ENCODE measurements around the gene BMPER.
A peak's percentile ranks its signal among the peaks of the same experiment; 100 is the strongest.

The BMPER gene

DNA sequence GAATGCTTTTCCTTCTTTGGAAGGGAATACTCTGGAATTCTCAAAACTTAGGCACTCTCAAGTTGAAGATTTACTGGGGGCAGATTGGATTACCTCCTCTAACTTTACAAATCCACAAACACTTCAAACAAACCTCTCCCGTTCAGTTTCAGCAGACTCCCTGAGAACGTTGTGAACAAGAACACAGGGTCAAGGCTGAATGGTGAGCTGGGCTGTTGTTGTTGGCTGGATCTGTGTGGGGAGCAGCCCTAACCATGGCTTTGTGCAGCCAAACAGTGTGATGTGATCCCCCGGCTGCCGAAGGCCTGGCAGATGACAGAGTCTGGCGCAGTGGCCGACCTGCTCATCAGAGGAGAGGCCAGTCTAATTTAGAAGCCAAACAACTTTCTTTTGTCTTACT is 93.1 kb downstream of the BMPER start:
- in situ Hi-C loops (cut with HindIII; ENCODE audit: low sequenced_read_pairs) = no loop called here

DNA sequence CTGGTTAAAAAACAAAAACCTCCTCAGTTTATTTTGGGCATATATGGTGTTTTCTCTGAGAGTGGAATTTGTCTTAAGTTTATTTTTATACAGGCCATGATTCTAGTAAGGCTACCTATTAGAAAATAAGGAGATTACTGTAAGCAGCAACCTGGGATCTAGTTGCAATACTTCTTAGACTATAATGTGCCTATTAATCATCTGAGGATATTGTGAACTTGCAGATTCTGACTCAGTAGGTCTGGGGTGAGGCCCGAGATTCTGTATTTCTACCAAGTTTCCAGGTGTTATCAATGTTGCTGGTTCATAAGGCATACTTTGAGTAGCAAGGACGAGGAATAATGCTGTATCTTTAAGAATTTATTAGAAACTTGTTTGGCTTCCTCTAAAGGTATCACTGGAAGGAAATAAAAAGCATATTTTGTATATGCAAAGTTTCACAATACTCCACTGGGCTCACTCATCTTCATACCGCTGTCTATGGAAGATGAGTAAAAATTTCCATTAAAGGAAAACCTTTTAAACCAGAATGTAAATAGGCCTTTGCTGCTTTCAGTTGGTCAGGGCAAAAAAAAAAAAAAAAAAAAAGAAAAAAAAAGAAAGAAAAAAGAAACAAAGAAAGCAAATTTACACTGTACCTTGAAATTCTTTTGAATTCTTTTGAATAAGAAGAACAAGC is 105.8 kb downstream of the BMPER start:
- no peak overlapping the region for H3K4me3 ChIP-seq (ENCODE audit: low read depth, low read length)
- TF ChIP-seq, protein P1, sequence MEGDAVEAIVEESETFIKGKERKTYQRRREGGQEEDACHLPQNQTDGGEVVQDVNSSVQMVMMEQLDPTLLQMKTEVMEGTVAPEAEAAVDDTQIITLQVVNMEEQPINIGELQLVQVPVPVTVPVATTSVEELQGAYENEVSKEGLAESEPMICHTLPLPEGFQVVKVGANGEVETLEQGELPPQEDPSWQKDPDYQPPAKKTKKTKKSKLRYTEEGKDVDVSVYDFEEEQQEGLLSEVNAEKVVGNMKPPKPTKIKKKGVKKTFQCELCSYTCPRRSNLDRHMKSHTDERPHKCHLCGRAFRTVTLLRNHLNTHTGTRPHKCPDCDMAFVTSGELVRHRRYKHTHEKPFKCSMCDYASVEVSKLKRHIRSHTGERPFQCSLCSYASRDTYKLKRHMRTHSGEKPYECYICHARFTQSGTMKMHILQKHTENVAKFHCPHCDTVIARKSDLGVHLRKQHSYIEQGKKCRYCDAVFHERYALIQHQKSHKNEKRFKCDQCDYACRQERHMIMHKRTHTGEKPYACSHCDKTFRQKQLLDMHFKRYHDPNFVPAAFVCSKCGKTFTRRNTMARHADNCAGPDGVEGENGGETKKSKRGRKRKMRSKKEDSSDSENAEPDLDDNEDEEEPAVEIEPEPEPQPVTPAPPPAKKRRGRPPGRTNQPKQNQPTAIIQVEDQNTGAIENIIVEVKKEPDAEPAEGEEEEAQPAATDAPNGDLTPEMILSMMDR (IDR thresholded peaks at IDR 0.05; ENCODE audit: low read depth, low read length, missing control alignments) = no peak
- no peak for DNase-seq (ENCODE audit: low read depth)
- in situ Hi-C loops (cut with HindIII; ENCODE audit: low sequenced_read_pairs) = no loop called here

More for the DNA sequence above, 93.1 kb downstream of the BMPER start:
- no peak overlapping the region for H3K4me3 ChIP-seq (ENCODE audit: low read depth, low read length)
- TF ChIP-seq, protein P1 (IDR thresholded peaks at IDR 0.05; ENCODE audit: low read depth, low read length, missing control alignments) = no peak
- DNase-seq (ENCODE audit: low read depth) = peak; percentile 49

DNA sequence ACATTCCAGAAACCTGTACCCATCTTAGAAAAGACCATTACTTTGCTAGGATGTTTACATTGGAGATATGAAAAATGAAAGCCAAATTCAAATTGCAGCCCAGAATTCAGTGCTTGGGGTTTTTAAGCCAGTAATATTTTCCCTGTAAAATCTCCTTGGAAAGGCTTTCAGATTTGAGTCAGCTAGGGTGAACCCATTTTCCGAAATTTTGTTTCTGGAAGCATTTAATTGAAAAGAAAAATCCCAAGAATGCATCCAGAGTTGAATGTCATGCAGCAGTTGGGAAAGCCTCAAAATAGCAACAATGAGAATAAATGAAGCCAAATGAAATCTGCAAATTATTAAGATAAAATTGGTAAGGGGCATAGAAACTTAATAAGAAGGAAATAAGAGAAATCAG is 106.4 kb downstream of the BMPER start:
- no peak overlapping the region for H3K4me3 ChIP-seq (ENCODE audit: low read depth, low read length)
- TF ChIP-seq, protein P1 (IDR thresholded peaks at IDR 0.05; ENCODE audit: low read depth, low read length, missing control alignments) = no peak
- no peak for DNase-seq (ENCODE audit: low read depth)
- in situ Hi-C loops (cut with HindIII; ENCODE audit: low sequenced_read_pairs) = no loop called here

DNA sequence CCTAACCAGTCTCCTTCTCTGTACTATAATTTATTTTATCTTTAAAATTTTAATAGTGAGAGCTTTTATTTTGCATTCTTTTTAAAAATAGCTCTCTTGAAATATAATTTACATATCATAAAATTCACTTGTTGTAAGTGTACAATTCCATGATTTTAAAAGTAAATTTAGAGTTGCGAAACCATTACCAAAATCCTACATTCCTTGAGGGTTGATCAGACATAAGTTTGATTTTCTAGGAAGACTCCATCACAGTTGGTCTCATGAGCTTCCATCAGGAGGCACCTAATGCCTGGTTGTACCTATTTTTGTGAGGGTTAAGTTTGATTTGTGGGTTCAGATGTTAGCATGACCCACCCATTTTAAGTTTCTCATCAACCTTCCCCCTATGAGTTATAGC is 108.1 kb downstream of the BMPER start:
- no peak for DNase-seq (ENCODE audit: low read depth)
- TF ChIP-seq, protein P1 (IDR thresholded peaks at IDR 0.05; ENCODE audit: low read depth, low read length, missing control alignments) = no peak

DNA sequence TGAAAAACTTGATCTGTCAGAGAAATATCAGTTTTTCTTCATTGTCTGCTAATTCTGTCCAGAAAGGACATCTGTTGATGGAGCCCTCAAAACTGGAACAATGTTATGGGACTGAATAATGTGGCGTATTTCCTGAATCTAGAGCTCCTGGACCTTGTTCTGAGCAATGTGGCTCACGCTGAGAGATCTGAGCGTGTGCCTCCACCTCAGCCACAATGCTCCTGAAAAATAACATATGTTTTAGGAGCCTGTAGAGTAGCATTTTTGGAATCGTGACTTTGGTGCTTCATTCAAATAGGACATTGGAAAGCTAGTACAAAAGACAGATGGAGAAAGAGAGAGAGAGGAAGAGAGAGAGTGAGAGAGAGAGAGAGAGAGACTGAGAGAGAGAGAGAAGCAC is 110.3 kb downstream of the BMPER start:
- no peak for DNase-seq (ENCODE audit: low read depth)
- no peak overlapping the region for H3K4me3 ChIP-seq (ENCODE audit: low read depth, low read length)
- in situ Hi-C loops (cut with HindIII; ENCODE audit: low sequenced_read_pairs) = loop anchor here (5.0 kb wide), 1 partner anchor 43 kb away; no protein-coding TSS in a partner anchor
- TF ChIP-seq, protein P1 (IDR thresholded peaks at IDR 0.05; ENCODE audit: low read depth, low read length, missing control alignments) = no peak

More for the DNA sequence above, 108.1 kb downstream of the BMPER start:
- in situ Hi-C loops (cut with HindIII; ENCODE audit: low sequenced_read_pairs) = no loop called here
- no peak overlapping the region for H3K4me3 ChIP-seq (ENCODE audit: low read depth, low read length)

DNA sequence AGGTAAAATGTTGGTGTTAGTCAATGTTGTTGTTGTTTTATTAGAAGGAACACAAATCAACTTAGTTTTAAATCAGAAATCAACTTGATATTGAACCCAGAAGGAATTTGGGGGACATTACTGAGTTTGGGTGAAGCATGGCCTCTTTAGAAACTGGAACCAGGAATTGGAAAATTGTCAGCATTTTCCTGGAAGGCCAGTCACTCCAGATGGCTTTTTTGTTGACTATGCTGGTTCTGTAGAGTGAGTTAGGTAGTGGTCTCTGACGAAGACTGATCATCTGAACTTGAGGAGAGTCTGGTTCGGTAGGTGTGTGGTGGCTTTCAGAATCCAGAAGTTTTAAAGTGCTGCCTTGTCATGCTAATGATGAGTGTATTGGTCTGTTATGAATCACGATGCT is 111.5 kb downstream of the BMPER start:
- in situ Hi-C loops (cut with HindIII; ENCODE audit: low sequenced_read_pairs) = loop anchor here (5.0 kb wide), 1 partner anchor 45 kb away; no protein-coding TSS in a partner anchor
- no peak for DNase-seq (ENCODE audit: low read depth)
- TF ChIP-seq, protein P1 (IDR thresholded peaks at IDR 0.05; ENCODE audit: low read depth, low read length, missing control alignments) = no peak
- H3K4me3 ChIP-seq (ENCODE audit: low read depth, low read length) = no peak overlapping the region

All from astrocyte of the cerebellum (primary cell).